Measurements from ENCODE around the gene RPP38. TPM values are rescaled to one million over a fixed set of nuclear protein-coding genes. Genes with fewer than 3 reads are reported as not detected.

The RPP38 gene
- total and polyA plus RNA-seq, 2 of the 13 experiments (the other 11 are each of a cell fraction or from before 2014, with no cell fraction given): 11.7 to 16.4 TPM

DNA sequence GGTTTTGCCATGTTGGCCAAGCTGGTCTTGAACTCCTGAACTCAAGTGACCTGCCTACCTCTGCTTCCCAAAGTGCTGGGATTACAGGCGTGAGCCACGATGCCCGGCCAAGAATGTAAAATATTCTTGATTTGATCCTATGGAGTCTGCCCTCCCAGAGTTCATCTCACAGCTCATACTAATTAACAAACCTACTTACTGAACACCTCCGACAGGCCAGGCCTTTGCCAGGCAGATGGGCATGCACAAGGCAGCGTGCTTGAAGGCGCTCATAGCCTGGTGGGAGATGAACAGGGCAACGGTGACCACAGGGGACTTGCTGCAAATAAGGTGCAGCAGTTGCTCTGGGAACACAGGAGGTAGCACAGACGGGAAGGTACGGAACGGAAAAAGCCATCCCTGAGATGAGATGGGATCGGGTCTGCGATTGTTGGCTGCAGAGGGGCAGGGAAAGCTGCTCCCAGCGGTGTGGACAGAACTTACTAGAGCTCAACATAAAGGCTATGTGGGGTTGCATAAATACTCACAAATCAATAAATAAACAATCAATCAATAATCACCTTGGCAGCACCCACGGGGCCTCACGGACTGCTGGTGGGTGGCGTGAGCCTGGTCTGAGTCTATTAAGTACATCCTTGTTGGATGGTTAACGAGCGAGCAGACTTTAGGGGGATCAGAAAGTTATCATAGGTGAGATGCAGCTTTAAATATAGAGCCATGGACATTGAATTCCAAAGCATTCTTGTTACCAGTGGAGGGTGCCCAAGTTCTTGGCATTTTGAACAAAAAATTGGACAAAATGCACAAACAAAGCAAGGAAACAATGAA lies 13.3 kb upstream of the RPP38 start:
- Histone ChIP-seq H3K79me2 (ENCODE audit: insufficient read depth, low read length) (no peaks in the 10 kb centered on the region), H2AFZ (ENCODE audit: low read length) (peak overlapping the region; percentile 91), H3K4me3 (replicated peaks in 1 of 3; ENCODE audit: insufficient read depth in 1 of 3, low read depth in 2 of 3, low read length in 3 of 3) (peak overlapping the region; percentile 71 to 77 (median 74)), H3K9ac (ENCODE audit: insufficient read depth, low read depth, low read length) (peak overlapping the region; percentile 46), H3K36me3 (replicated peaks in 1 of 2; ENCODE audit: control insufficient read depth in 1 of 2, insufficient read depth in 2 of 2, low read length in 2 of 2) (no peaks in the 10 kb centered on the region), H3K4me2 (ENCODE audit: low read depth, low read length) (peak overlapping the region; percentile 94), H3K4me1 (ENCODE audit: insufficient read depth, low read length) (peaks cover 24% of the 10 kb centered on the region), H3K9me3 (ENCODE audit: low read length) (no peaks in the 10 kb centered on the region), H4K20me1 (ENCODE audit: insufficient read depth, low read length) (no peaks in the 10 kb centered on the region), H3K27me3 (ENCODE audit: control insufficient read depth in 1 of 2, insufficient read depth in 2 of 2, low read length in 2 of 2) (no peaks in the 10 kb centered on the region; a peak in 1 of 5 replicates), H3K27ac (ENCODE audit: extremely low read length, insufficient read depth, low read length) (peak overlapping the region; percentile 57)
- FAIRE-seq (no peak), DNase-seq (ENCODE audit: low spot score) (no peak), ATAC-seq (peak; percentile 16)
- WGBS (ENCODE audit: low lambda C conversion rate): 1% methylated on average over 14 of the region's 18 CpGs
- in situ Hi-C loops (cut with HindIII; ENCODE audit: extremely low pct_ligation_motif_present, low pct_unique_long_range_greater_than_20kb): no loop called here
- ChIA-PET POLR2A (interaction anchor here (0.9 kb wide), 2 partner anchors 14 to 85 kb away, joined by 3 to 4 read pairs; partner anchors contain the start of gene NMT2), CTCF (ENCODE audit: low intra/inter-chr PET ratio, low total read pairs) (no interaction called here)
- intact Hi-C loops (cut with micrococcal nuclease; ENCODE audit: unreplicated experiment): no loop called here
- BruUV-seq (replicated peaks): TSS peak; percentile 67
- TF ChIP-seq ZMYM2 (CRISPR knock-in tag; IDR thresholded peaks at IDR 0.05) (no peak), MTA3 (CRISPR knock-in tag; IDR thresholded peaks at IDR 0.05) (no peak), FOXP1 (IDR thresholded peaks at IDR 0.05) (no peak), FOXP1 (CRISPR knock-in tag; IDR thresholded peaks at IDR 0.05) (0 out of 2 replicates have a peak, but pooled peaks have one; percentile 5), ZNF256 (CRISPR knock-in tag; conservative IDR thresholded peaks at IDR 0.05) (no peak), NKX3-1 (CRISPR knock-in tag; IDR thresholded peaks at IDR 0.05) (no peak), ZNF782 (CRISPR knock-in tag; IDR thresholded peaks at IDR 0.05; ENCODE audit: borderline replicate concordance) (no peak), ZNF567 (CRISPR knock-in tag; IDR thresholded peaks at IDR 0.05; ENCODE audit: borderline replicate concordance) (no peak), SMARCC2 (IDR thresholded peaks at IDR 0.05) (no peak), ZNF33A (CRISPR knock-in tag; IDR thresholded peaks at IDR 0.05; ENCODE audit: borderline replicate concordance) (no peak), CTCF (CRISPR knock-in tag; IDR thresholded peaks at IDR 0.05) (no peak), PITX1 (CRISPR knock-in tag; IDR thresholded peaks at IDR 0.05) (no peak), GABPB1 (CRISPR knock-in tag; IDR thresholded peaks at IDR 0.05) (no peak), RFX5 (IDR thresholded peaks at IDR 0.05; ENCODE audit: low read depth, low read length) (no peak), PHF21A (CRISPR knock-in tag; IDR thresholded peaks at IDR 0.05) (0 out of 2 replicates have a peak, but pooled peaks have one; percentile 3), SMARCE1 (IDR thresholded peaks at IDR 0.05; ENCODE audit: borderline replicate concordance) (no peak), ZNF768 (CRISPR knock-in tag; IDR thresholded peaks at IDR 0.05) (no peak), ZMYM3 (CRISPR knock-in tag; IDR thresholded peaks at IDR 0.05) (no peak), ZMAT3 (CRISPR knock-in tag; conservative IDR thresholded peaks at IDR 0.05) (no peak)
- TF ChIP-seq, protein P1, sequence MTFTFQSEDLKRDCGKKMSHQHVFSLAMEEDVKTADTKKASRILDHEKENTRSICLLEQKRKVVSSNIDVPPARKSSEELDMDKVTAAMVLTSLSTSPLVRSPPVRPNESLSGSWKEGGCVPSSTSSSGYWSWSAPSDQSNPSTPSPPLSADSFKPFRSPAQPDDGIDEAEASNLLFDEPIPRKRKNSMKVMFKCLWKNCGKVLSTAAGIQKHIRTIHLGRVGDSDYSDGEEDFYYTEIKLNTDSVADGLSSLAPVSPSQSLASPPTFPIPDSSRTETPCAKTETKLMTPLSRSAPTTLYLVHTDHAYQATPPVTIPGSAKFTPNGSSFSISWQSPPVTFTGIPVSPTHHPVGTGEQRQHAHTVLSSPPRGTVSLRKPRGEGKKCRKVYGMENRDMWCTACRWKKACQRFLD (CRISPR knock-in tag; IDR thresholded peaks at IDR 0.05; ENCODE audit: borderline replicate concordance): no peak
- TF ChIP-seq, protein P2, sequence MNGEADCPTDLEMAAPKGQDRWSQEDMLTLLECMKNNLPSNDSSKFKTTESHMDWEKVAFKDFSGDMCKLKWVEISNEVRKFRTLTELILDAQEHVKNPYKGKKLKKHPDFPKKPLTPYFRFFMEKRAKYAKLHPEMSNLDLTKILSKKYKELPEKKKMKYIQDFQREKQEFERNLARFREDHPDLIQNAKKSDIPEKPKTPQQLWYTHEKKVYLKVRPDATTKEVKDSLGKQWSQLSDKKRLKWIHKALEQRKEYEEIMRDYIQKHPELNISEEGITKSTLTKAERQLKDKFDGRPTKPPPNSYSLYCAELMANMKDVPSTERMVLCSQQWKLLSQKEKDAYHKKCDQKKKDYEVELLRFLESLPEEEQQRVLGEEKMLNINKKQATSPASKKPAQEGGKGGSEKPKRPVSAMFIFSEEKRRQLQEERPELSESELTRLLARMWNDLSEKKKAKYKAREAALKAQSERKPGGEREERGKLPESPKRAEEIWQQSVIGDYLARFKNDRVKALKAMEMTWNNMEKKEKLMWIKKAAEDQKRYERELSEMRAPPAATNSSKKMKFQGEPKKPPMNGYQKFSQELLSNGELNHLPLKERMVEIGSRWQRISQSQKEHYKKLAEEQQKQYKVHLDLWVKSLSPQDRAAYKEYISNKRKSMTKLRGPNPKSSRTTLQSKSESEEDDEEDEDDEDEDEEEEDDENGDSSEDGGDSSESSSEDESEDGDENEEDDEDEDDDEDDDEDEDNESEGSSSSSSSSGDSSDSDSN (CRISPR knock-in tag; IDR thresholded peaks at IDR 0.05): no peak
